CD4-positive, alpha-beta T cell treated with Interferon alpha-2 for 1 hour (primary cell): ENCODE results near the gene KCNMA1.

Experiments used
- DNase-seq, 2 donors: peaks; one replicate each; pipeline ENCODE4 v3.0.0-alpha.2; 2020 to 2022

The KCNMA1 gene

DNA sequence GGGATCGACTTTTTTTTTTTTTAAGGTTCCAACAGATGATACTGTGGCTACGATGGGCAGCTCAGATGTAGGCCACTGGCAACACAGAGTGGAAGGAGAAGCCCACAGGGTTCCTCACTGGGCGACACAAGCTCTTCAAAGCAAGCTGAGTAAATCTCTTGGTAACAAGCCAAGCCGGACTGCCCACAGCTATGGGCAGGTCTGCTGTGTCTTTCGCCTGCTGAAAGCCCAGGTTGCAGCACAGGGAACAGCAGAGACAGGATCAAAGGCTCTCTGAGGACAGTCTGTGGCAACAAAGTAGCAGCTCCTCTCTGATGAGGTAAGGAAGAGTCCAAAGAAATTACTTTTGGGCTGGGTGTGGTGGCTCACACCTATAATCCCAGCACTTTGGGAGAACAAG lies 83.6 kb downstream of the KCNMA1 start:
- DNase-seq: no peak

DNA sequence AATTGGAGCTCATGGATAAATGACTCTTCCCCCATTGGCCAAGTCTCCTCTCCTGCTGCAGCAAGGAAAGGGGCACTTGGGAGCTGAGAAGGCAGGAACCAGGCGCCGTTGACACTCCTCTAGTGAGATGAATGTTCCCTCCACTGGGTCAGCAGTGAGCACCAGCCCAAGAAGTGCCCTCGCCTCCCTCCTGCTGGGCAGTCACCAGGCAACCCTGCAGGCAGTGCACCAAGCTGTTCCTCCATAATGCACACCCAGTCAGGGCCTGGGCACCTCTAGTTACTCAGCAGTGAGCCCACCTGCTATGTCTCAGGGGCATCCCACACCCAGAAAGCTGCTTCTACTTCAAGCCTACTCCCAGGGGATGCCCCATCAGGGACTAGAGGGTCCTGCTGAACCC lies 84.3 kb downstream of the KCNMA1 start:
- DNase-seq: no peak

DNA sequence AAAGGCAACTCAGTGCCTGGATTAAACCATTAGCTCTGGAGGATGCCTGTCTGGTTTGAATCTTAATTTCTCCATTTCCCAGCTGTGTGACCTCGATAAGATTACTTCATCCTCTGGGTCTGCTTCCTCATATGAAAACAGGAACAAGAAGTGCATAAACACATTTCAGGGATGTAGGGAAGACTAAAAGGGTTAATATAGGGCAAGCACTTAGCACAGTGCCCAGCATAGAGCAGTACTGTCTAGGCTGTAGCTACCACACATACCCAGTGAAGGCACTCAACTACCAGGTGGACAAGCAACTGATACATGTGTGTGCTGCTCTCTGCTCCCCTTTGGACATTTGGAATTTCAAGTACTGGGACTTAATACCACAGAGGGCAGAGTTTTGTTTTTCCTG lies 85.4 kb downstream of the KCNMA1 start:
- no peak for DNase-seq

DNA sequence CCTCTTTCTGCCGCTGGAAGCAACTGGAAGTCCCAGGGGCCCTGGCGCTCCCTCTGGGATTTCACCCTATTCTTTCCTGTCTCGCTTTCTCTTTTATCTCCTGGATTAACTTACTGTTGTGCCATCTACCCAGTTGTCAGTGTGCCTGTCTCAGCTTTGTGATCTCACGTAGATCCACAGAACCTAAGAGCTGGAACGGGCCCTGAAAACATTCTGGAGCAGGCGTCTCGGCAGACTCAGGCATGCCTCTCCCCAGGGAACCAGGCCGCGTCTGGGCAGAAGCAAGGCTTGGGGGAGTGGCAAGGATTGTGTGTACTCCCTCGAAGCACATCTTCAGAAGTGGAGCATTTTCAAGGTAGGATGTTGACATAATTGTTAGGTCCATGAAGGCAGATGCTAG lies 87.2 kb downstream of the KCNMA1 start:
- no peak for DNase-seq

DNA sequence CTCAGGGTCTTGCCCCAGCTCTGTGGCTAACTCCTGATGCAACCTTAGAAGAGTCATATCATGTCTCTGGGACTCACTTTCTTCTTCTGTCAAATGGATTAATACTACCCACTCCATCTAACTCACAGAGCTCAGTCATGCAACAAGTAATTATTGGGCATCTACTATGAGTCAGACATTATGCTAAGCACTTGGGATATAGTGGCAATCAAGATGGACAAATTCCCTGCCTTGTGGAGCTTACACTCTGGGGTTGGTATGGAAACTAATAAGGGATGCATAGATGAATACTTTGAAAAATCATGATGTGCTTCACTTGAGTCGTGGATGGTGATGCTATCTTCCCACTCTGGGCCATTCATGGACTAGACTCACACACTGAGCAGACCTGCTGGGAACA lies 88.9 kb downstream of the KCNMA1 start:
- DNase-seq: no peak

DNA sequence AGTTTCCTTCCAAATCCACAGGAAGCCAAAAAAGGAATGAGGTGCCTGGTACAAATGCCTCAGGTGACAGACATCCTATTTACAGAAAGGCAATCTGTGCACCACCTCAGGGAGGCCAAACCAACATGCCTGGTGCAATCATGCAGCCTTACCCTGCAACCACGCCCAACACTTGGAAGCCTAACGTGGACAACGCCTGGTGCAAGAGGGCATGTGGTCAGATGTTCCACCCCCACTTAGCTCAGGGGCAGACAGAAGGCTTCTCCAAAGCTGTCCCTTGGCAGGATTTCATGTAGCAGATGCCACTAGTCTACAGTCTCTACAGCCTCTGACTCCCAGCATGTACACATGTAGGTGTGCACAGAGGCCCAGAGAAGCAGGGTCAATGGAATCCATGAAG lies 89.5 kb downstream of the KCNMA1 start:
- DNase-seq: no peak

DNA sequence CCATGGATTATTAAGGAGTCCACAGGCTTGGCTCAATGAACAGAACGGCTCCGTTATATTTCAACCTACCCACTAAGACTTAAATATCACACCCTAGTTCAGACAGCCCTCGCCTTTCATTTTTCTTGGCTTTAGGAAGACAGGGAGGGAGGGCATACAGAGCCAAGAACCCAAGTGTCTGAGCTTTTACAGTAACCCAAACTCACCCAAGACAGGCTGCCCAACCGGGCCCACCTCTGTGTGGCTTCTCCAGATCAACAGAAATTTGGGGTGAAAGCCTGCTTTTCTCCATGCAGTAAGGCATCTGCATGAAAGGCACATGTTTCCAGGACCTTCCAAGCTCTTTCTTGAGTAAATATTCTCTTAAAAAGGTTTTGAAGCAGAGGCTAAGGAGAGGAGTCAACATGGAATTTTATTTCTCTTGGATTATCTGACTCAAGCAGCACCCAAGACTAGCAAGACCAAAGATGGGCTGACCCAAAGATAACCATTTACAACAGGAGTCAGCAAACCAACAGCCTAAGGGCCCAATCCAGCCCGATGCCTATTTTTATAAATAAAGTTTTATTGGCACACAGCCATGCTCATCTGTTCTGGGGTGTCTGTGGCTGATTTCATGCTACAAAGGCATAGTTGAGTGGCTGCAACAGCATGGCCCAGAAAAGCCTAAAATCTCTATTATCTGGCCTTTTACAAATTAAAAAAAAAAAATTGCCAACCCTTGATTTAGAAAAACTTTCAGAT lies 90.1 kb downstream of the KCNMA1 start:
- DNase-seq: no peak

DNA sequence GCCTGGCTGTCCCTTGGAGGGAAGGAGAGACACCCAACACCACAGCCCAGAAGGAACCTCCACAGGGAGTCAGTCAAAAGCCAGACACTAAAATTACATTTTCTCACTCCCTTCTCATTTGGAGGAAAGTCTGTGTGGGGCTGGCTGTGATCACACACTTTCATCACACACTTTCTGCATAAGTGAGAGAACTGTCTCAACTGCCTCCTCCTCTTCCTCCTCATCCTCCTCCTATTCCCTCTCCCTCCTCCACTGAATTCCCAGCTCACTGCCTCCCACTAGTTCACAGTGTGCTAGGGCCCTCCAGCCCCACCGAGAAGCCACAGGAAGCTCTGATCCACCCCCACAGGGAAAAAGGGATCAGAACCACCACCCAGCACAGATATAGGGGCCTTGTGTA lies 91.6 kb downstream of the KCNMA1 start:
- no peak for DNase-seq

DNA sequence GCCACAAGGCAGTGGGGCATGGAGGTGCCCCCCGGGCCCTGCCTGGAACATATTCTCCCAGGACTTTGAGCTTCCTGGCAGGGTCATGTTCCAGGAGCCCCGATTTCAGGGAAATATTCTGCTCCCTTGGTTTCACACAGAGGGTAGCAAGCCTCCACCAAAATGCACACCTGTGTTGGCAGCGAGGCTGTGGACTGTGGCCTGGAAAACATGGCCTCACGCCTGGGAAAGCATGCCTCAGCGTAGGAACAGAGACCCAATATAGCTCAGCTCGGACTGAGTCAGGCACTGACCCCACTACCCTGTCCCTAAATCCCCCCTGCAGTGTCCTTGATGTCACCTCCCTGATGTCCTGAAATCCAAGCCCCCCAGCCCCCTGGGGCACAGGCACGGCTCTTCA lies 92.0 kb downstream of the KCNMA1 start:
- DNase-seq: no peak

DNA sequence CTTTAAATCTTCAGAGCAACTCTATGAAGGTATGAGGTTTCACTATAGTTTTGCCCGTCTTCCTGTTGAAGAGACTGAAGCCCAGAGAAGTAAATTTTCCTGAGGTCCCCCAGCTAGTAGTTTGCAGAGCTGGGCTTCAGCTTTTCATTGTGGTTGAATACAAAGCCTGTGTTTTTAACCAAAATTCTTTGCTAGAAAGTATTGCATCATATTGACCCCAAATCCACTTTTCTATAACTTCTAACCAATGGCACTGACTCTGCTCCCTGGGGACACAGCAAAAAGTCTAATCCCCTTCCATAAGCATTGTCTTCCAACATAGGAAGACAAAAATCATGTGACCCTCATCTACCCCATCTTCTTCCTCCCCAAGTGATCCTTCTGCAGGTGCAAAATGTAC lies 93.0 kb downstream of the KCNMA1 start:
- DNase-seq: no peak

DNA sequence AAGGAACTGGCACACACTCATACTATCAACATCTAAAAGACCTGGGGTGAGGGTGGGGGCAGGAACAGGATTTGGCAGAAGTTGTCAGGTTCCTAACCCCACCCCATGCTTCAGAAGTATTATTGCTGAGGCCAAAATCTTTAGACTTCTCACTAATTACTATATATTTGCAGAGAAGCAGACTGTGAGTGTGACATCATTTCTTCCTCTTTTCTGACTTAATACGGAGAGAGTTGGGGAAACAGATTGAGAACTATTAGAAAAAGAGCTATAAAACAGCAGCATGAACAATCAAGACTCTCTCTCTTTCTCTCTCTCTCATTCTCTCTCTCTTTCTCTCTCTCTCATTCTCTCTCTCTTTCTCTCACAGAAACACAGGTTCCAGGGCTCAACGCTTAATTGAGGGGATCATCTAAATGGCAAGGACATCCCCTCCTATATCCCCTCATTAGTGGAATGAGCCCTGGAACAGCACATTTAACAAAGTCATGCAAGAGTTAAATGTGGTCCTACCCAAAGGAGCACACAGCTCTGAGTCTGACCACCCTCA lies 94.8 kb downstream of the KCNMA1 start:
- no peak for DNase-seq

DNA sequence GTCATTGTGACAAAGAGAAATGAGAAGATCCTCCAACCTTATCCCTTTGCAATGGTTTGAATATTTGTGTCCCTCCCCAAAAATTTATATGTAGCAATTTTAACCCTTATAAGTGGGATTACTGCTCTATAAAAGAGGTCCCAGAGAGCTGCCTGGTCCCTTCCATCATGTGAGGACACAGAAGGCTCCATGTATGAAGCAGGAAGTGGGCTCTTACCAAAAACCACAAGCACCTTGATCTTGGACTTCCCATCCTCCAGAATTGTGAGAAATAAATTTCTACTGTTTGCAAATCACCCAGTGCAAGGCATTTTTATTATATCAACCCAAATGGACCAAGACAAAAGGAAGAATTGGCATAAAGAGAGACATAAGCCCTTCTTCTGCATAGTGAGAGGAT lies 95.7 kb downstream of the KCNMA1 start:
- no peak for DNase-seq

DNA sequence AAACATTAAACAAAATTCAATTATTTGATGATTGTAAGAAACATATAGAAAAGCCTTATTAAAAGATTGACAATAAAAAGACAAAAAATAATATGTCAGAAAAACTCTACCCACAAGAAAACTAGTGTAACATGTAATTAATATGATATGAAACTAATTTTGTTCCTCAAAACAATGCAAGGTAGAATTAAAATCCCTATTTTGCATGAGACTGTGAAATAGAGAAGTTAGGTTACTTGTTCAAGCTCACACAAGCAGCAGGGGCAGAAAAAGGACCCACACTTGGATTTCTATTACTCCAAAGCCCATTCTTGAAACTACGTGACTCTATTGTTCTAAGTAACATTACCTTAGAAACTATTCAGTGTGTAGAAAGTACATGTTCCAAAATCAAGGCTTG lies 96.4 kb downstream of the KCNMA1 start:
- DNase-seq: no peak

DNA sequence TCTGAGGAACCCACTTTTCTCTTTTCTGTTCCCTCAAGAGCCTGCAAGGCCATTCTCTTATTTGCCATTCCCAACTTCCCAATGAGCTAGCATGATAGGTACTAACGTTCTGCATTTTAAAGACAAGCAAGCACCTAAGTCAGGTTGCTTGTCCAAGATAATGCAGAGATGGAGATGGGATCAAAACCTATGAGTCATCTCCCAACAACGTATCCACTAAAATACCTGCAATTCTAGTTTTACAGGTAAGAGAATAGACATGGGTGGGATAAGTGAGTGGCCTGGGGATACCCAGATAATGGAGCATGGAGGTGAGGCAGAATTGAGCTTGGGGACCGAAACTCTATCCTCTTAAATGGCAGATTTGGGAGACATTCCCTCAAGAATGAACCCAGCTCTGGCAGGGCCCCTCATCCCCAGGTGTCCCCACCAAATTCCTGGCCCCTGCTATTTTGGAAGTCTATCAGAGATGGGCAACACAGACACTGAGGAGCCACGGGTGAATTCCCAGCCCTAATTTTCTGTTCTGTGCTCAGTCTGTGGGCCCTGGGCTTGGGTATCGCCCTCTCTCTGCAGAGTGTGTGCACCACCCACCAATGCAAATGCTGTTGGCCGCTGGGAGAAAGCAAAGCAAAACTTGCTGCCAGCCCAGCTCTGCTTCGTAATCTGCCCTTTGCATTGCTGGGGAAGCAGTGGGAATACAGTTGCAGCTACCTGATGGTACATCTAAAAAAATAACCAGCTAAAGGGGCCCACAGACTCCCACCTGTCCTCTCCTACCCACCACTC lies 98.3 kb downstream of the KCNMA1 start:
- DNase-seq: no peak

DNA sequence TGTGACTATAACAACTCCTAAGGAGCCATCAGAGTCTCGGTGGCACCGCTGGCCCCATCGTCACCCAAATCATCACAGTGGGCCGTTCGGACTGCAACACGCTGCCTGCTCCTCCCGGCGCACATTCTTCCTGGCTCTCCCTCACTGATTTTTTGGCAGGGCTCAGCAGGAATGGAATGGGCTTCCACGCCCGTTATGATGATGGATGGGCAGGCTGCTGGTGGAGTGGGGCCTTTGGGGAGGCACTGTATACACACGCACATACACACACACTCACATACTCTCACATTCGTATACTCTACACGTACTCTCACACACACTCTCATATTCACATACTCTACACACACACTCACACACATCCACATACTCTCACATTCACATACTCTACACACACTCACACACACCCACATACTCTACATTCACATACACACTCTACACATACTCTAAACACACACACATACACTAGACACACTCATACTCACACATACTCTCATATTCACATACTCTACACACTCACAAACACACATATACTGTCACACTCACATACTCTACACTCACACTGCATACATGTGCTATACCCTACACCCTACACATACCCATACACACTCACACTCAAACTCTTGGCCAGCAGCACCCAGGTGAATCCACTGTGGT lies 99.8 kb downstream of the KCNMA1 start:
- DNase-seq: no peak

DNA sequence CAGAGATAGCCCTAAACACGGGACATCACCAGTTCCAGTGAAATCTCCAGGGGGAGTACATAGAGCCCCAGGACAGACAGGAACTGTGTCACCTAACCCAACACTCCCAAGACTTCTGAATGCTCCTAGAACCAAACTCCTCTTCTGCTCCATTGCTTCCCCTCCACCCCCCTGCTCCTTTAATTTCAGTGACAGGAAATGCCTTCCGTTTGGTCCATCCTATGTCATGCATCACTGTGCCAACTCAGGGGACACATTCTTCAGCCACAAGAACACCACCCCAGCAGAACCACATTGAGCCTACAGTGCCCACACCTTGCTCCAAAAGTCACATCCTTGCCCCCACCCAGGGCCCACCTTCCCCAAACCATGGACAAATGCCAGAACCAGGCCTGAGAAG lies 100.5 kb downstream of the KCNMA1 start:
- DNase-seq: no peak

DNA sequence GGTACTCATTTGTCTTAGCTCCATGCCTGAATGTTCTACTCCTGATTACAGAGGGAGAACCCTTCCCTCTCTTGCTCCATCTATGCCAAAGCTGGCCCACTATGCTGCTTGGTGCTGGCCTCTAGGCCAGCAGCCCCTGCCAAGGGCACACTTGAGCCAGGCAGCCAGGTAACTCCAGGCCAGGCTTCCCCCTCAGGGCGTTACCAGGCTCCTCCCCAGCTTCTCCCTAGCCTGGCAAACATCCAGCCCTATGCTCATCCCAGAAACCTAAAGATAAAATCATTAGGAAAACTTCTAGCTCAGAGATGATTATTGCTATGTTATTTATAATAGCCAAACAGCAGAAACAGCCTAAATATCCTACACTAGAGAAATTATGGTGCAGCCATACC lies 103.7 kb downstream of the KCNMA1 start:
- no peak for DNase-seq

DNA sequence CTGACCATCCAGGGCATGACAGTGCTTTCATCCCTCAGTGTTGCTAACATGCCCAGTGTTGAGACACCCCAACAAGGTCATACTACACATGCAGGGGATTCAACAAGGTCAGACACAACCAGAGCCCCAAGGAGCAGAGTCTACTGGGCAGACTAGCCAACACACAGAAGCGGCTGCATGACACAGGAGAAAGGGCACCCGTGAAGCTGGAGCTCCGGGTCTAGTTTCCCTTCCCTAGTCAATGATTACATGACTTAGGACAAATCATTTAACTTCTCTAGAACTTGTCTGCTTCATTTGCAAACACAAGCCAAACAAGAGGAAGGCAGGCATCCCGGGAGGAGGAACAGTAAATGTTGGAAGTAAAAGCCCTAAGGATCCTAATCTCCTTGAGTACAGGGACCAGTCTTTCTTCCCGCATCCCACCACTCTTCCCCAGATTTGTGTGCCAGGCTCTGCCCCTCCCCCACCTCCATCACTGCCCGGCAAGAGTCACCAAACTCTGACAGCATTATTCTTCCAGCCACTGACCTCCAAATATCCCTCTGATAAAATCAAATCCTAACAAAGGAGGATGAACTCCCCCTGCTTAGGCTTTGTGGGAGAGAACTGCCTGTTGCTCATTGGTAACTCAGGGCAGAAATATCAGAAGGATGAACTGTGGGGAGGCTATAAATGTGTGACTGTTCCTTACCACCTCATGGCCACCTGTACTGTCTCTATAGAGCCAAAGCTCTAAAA lies 104.3 kb downstream of the KCNMA1 start:
- no peak for DNase-seq

DNA sequence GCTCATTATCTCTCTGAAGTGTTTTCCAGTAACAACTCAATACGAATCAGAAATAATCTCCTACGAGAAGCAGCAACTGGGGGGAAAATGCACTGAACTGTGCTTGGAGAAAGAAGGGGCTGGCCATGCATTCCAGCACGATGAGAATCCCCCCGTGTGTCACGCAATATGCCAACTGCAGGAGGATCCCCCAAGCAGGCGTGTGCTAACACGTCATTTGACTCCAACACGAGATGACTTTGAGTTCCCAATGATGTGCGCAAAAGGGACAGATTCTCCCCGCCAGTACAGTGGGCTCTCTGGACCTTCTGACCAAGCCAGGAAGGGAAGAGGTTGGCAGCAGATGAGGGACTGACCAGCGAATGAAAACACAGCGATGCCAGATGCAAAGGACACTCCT lies 105.5 kb downstream of the KCNMA1 start:
- no peak for DNase-seq

DNA sequence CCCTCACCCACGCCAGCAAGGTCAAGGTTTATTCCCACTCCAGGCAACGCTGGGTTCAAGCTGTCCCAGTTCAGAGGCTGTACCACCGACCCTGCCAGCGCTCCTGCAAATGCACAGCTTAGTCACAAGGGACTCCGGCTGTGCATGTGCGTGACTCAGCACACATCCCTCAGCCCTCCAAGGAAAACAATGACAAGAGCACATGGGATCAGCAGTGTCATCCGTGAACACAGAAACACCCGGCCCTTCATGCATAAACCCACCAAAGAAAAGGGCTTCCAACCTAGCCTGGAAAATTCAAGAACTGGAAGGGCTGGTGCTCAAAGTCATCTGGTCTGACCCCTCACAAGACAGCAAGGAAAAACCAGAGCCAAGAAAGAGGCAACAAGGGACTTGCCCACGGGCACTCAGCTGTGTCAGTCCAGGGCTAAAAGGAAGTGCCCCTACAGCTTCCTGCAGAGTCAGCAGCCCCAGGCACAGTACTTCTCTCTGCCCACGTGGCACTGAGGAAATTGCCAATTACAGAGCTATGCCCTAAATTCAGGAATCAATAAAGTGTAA lies 106.1 kb downstream of the KCNMA1 start:
- no peak for DNase-seq

DNA sequence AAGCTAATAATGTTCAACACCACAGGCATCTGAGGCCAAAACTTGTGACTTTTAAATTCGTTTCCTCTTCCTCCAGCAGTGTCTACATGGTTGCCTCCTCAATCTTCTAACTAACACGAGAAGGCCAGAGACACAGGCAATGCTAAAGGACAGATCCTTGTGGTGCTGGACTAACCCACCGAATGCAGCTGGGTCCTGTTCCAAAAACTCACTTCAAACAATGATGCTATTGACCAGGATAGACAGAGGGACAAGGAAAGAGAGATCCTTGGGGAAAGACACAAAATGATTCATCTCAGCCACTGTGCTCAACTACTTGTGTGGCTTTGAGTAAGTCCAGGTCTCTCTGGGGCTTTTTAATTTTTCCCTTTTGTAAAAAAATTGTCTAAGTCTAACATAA lies 107.6 kb downstream of the KCNMA1 start:
- no peak for DNase-seq

DNA sequence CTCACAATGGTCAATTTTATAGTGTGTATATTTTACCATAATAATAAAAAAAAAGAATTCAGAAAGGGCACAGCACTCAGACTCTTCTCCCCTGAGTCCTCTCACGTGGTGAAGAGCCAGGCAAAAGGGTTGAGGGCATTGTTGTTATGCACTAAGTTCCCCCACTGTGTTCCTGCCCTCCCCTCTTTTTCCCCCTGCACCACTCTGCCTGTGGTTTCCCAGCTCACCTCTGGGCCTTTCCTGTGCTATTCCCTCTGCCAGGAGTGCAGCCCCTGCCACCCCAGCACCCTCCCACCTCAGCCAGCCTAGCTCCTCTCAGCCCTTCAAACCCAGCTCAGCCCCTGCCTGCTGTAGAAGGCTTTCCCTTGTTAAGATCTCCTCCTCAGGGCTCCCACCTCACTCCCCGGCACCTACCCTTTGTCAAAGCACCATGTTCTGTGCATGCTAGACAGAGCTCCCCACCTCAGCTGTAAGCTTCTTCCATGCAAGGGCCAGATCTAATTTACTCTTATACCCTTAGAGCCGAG lies 108.5 kb downstream of the KCNMA1 start:
- DNase-seq: no peak

DNA sequence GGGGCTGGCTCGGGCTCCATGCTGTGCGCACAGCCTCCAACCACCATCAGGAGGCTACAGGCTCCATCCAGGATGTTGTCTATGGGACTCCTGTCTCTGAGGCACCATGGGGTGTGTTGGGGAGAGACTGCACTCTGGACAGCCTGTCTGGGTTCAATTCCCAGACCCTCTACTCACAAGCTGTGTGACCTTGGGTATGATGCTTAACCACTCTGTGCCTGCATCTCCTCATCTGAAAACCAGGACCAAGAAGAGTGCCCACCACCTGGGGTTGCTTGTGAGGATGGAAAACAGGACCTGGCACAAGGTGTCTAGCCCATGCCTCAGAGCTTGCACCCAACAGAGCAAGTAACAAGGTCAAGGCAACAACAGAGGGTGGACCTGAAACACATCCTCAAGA lies 109.8 kb downstream of the KCNMA1 start:
- no peak for DNase-seq
